GM12878 (cell line): Measurements from ENCODE around the gene S100A6. TPM values are rescaled to one million over a fixed set of nuclear protein-coding genes. Genes with fewer than 3 reads are reported as not detected.

Experiments used
- ATAC-seq: fragments of 200-7000 bp; cut with Tn5 transposase; 3 replicates; pipeline ENCODE4 v1.9.1; 2020; ENCODE audit warnings: mild to moderate bottlenecking, moderate library complexity
- BruUV-seq: library from RNA; stranded (reverse); fragments of 400-500 nt; replicated peaks from 2 replicates; lab custom pipeline; 2021; lab: Mats Ljungman, UMichigan
- CTCF ChIA-PET: fragments of 300-600 bp; sonication (Branson Sonifier 250); formaldehyde crosslinking; extraction: SDS; loops from one replicate; lab custom pipeline; 2021; ENCODE audit warnings: inconsistent platforms; lab: Yijun Ruan, JAX
- POLR2A ChIA-PET: fragments of 350-600 bp; formaldehyde crosslinking; extraction: SDS; loops from one replicate; lab custom pipeline; 2021; ENCODE audit warnings: inconsistent platforms; lab: Charles Lee
- RAD21 ChIA-PET: fragments of 300-600 bp; sonication (Branson Sonifier 250); formaldehyde crosslinking; loops from one replicate; lab custom pipeline; 2023; ENCODE audit warnings: antibody characterized with exemption; ENCODE audit not compliant: unreplicated experiment; lab: Charles Lee
- SMC1A ChIA-PET: fragments of 300-600 bp; sonication (Branson Sonifier 250); formaldehyde crosslinking; loops from one replicate; lab custom pipeline; 2023; ENCODE audit not compliant: unreplicated experiment, uncharacterized antibody; lab: Charles Lee
- DNase-seq: peaks from one replicate; pipeline ENCODE4 v3.0.0-alpha.2; 2011; ENCODE audit warnings: low read depth, low spot score
- FAIRE-seq: peaks from 3 replicates; lab custom pipeline; 2011; peaks lifted over from hg19 to GRCh38; lab: Jason Lieb, UNC
- H2AFZ ChIP-seq: 2 replicates; pipeline ENCODE4 v1.6.0; 2011; ENCODE audit warnings: low read depth, low read length, control low read depth; ENCODE audit not compliant: control insufficient read depth
- H3K27ac ChIP-seq: 2 replicates; pipeline ENCODE4 v1.5.1; 2011; ENCODE audit warnings: control low read depth; ENCODE audit not compliant: control insufficient read depth, insufficient read depth
- H3K27me3 ChIP-seq, 2 experiments: replicated peaks in 1 of 2; 2 replicates each; pipeline versions ENCODE4 v1.6.0 to v1.6.1; 2011; ENCODE audit warnings: low read length in 1 of 2; ENCODE audit not compliant: control insufficient read depth in 2 of 2, insufficient read depth in 2 of 2
- H3K36me3 ChIP-seq, 2 experiments: 2 replicates each; pipeline ENCODE4 v1.5.1; 2011; ENCODE audit warnings: low read length in 1 of 2; ENCODE audit not compliant: control insufficient read depth in 2 of 2, insufficient read depth in 2 of 2
- H3K4me1 ChIP-seq: 2 replicates; pipeline ENCODE4 v1.6.1; 2011; ENCODE audit warnings: mild to moderate bottlenecking, low read length, moderate library complexity, mixed read lengths; ENCODE audit not compliant: control insufficient read depth, insufficient read depth
- H3K4me2 ChIP-seq: 2 replicates; pipeline ENCODE4 v1.6.0; 2011; ENCODE audit warnings: control low read depth; ENCODE audit not compliant: control insufficient read depth, insufficient read depth
- H3K4me3 ChIP-seq: fragments of 200-600 bp; sonication (generic); 2 replicates; pipeline ENCODE4 v1.5.1; 2016
- H3K79me2 ChIP-seq: 2 replicates; pipeline ENCODE4 v1.6.0; 2011; ENCODE audit warnings: low read length; ENCODE audit not compliant: control insufficient read depth, insufficient read depth
- H3K9ac ChIP-seq: 2 replicates; pipeline ENCODE4 v1.8.0; 2011; ENCODE audit warnings: low read length, control low read depth, mixed read lengths; ENCODE audit not compliant: control insufficient read depth, insufficient read depth
- H3K9me3 ChIP-seq: replicated peaks from 3 replicates; pipeline ENCODE4 v1.5.1; 2011; ENCODE audit warnings: mild to moderate bottlenecking, low read length; ENCODE audit not compliant: control insufficient read depth, insufficient read depth
- H4K20me1 ChIP-seq: 2 replicates; pipeline ENCODE4 v1.6.0; 2011; ENCODE audit not compliant: control insufficient read depth, insufficient read depth
- ATF2 ChIP-seq: IDR thresholded peaks from 2 replicates; pipeline ENCODE4 v1.6.1; 2012; ENCODE audit warnings: low read length, inconsistent platforms
- E2F4 ChIP-seq: IDR thresholded peaks from 2 replicates; pipeline ENCODE4 v1.6.1; 2012; ENCODE audit warnings: low read depth, low read length, improper control_type of control experiment
- ESRRA ChIP-seq: IDR thresholded peaks from 2 replicates; pipeline ENCODE4 v1.6.1; 2012; ENCODE audit warnings: mild to moderate bottlenecking, low read length, improper control_type of control experiment
- JUND ChIP-seq: IDR thresholded peaks from 2 replicates; pipeline ENCODE4 v1.6.1; 2012; ENCODE audit warnings: low read depth, mild to moderate bottlenecking, low read length, improper control_type of control experiment, moderate library complexity
- KLF5 ChIP-seq: fragments of 450-650 bp; IDR thresholded peaks from 2 replicates; pipeline ENCODE4 v1.6.1; 2014; ENCODE audit warnings: mild to moderate bottlenecking; ENCODE audit not compliant: partially characterized antibody
- MAX ChIP-seq: IDR thresholded peaks from 2 replicates; pipeline ENCODE4 v1.6.1; 2012; ENCODE audit warnings: low read depth, low read length, improper control_type of control experiment
- MEF2B ChIP-seq: fragments of 450-650 bp; IDR thresholded peaks from 2 replicates; pipeline ENCODE4 v1.6.1; 2018; ENCODE audit warnings: mild to moderate bottlenecking, moderate library complexity; ENCODE audit not compliant: partially characterized antibody, poor library complexity, severe bottlenecking
- NKRF ChIP-seq: fragments of 450-650 bp; conservative IDR thresholded peaks from 2 replicates; pipeline ENCODE4 v1.6.1; 2017; ENCODE audit warnings: mild to moderate bottlenecking, moderate library complexity
- POLR2A ChIP-seq: IDR thresholded peaks from 2 replicates; pipeline ENCODE4 v1.6.1; 2011; ENCODE audit warnings: low read depth, mild to moderate bottlenecking, low read length
- POU2F2 ChIP-seq: IDR thresholded peaks from 3 replicates; pipeline ENCODE4 v1.6.1; 2011; ENCODE audit warnings: low read depth, mild to moderate bottlenecking, low read length, borderline replicate concordance
- SMAD5 ChIP-seq: IDR thresholded peaks from 2 replicates; pipeline ENCODE4 v1.6.1; 2016; ENCODE audit warnings: antibody characterized with exemption, low read depth
- SMARCA5 ChIP-seq: fragments of 450-650 bp; IDR thresholded peaks from 2 replicates; pipeline ENCODE4 v1.6.1; 2017; ENCODE audit warnings: mild to moderate bottlenecking
- STAT3 ChIP-seq: IDR thresholded peaks from 2 replicates; pipeline ENCODE4 v1.6.1; 2011; ENCODE audit warnings: low read depth, low read length, improper control_type of control experiment
- TCF7 ChIP-seq: IDR thresholded peaks from 2 replicates; pipeline ENCODE4 v1.6.1; 2014; ENCODE audit warnings: antibody characterized with exemption, borderline replicate concordance
- ZBTB33 ChIP-seq: fragments of 450-650 bp; IDR thresholded peaks from 2 replicates; pipeline ENCODE4 v1.6.1; 2017; ENCODE audit warnings: mild to moderate bottlenecking
- ZNF622 ChIP-seq: fragments of 450-650 bp; IDR thresholded peaks from 2 replicates; pipeline ENCODE4 v1.6.1; 2017; ENCODE audit warnings: mild to moderate bottlenecking, inconsistent platforms
- ZZZ3 ChIP-seq: IDR thresholded peaks from 2 replicates; pipeline ENCODE4 v1.6.1; 2011; ENCODE audit warnings: low read depth; ENCODE audit not compliant: control insufficient read depth, insufficient read length
- WGBS: methylation state at CpG from one replicate; pipeline ENCODE4 v1.1.6; 2016; ENCODE audit warnings: low lambda C conversion rate; ENCODE audit not compliant: insufficient replicate concordance, insufficient coverage; ENCODE audit errors: missing lambda C conversion rate; 5-methylcytosine and 5-hydroxymethylcytosine counted together
- in situ Hi-C: fragments of 300-500 bp; cut with MboI; formaldehyde crosslinking; loops from 9 replicates; pipeline ENCODE4 v1.14.3; 2018; ENCODE audit warnings: mixed read lengths
- intact Hi-C: fragments of 100-400 bp; cut with micrococcal nuclease; formaldehyde crosslinking; loops from one replicate; pipeline ENCODE4 v1.14.2; 2022; ENCODE audit not compliant: unreplicated experiment
- polyA plus RNA-seq, 11 experiments: library from polyadenylated mRNA; depleted of rRNA in 4 of 11; unstranded in 6 of 11; stranded (reverse) in 5 of 11; fragments of >200 nt; fragmentation: Nextera tagmentation in 4 of 11; fragmentation: Illumina TruSeq in 1 of 11; extraction: Ambion mirVana in 4 of 11; extraction: Trizol in 1 of 11; gene quantifications; 1 replicate in 1 of 11; 2 replicates in 10 of 11; pipeline versions ENCODE4 v1.2.1 to v1.2.3, GENCODE V29; 2011 to 2016; ENCODE audit warnings: inconsistent platforms in 2 of 11, missing spikeins in 2 of 11, low read depth in 1 of 11
- total RNA-seq, 4 experiments: library from RNA; depleted of rRNA in 3 of 4; stranded (reverse); fragments of >200 nt in 3 of 4; fragmentation: Illumina TruSeq in 1 of 4; extraction: Trizol in 1 of 4; gene quantifications; 2 replicates each; pipeline versions ENCODE4 v1.2.1 to v1.2.3, GENCODE V29; 2013 to 2021

The S100A6 gene
- total and polyA plus RNA-seq, 10 of the 15 experiments (the other 5 are each of a cell fraction or from before 2014, with no cell fraction given), result 7.2 to 121 (median 45.7) TPM

GRCh38 chr1:153515504-153516394 is 20.0 kb downstream of the S100A6 start:
- Histone ChIP-seq H3K36me3 (no peaks in the 10 kb centered on the region), H3K9me3 (no peaks in the 10 kb centered on the region), H3K4me1 (no peaks in the 10 kb centered on the region), H3K9ac (no peak overlapping the region), H2AFZ (no peak overlapping the region; the same call in 1 of the 2 replicates), H3K79me2 (no peaks in the 10 kb centered on the region), H3K4me2 (no peak overlapping the region), H3K27ac (no peak overlapping the region), H4K20me1 (no peaks in the 10 kb centered on the region), H3K4me3 (no peak overlapping the region), H3K27me3 (no peaks in the 10 kb centered on the region)
- in situ Hi-C loops (no loop called here), intact Hi-C loops (no loop called here)
- DNase-seq (no peak), ATAC-seq (no peak), FAIRE-seq (no peak)
- ChIA-PET POLR2A (no interaction called here), RAD21 (interaction anchor here (1.0 to 1.8 kb wide), 3 partner anchors 50 to 56 kb away, joined by 3 to 8 read pairs (median 5); no protein-coding TSS in a partner anchor), CTCF (interaction anchor here (0.6 to 4.5 kb wide), 7 partner anchors 11 to 102 kb away, joined by 3 to 31 read pairs (median 4); no protein-coding TSS in a partner anchor), SMC1A (interaction anchor here (1.0 to 2.0 kb wide), 4 partner anchors 19 to 57 kb away, joined by 3 to 5 read pairs (median 4); partner anchors contain the start of gene S100A2)
- no TSS peak for BruUV-seq
- WGBS, result 12% methylated on average over 8 of the region's 8 CpGs
- TF ChIP-seq TCF7 (no peak), POU2F2 (no peak), MEF2B (no peak), ESRRA (no peak), E2F4 (no peak), NKRF (no peak), ZBTB33 (no peak), MAX (no peak), ATF2 (no peak), KLF5 (no peak), POLR2A (no peak), STAT3 (no peak), JUND (no peak), SMARCA5 (no peak), ZZZ3 (no peak), SMAD5 (no peak), ZNF622 (no peak)
